ENCODE measurements around the gene CCDC102A. TPM values are rescaled to one million over a fixed set of nuclear protein-coding genes. Genes with fewer than 3 reads are reported as not detected.

Gene CCDC102A
- total RNA-seq, 1 experiment from 2014 or later = 4.1 TPM

GRCh38 chr16:57532266-57532625, 4.1 kb downstream of the CCDC102A start:
- Mint-ChIP-seq H3K4me1 (ENCODE audit: insufficient read depth, unreplicated experiment) (peaks cover 39% of the 10 kb centered on the region), H3K4me3 (ENCODE audit: unreplicated experiment) (no peak overlapping the region), H3K27ac (ENCODE audit: low read depth, unreplicated experiment) (no peak overlapping the region), H3K9me3 (ENCODE audit: unreplicated experiment) (no peaks in the 10 kb centered on the region), H3K36me3 (ENCODE audit: insufficient read depth, unreplicated experiment) (peaks cover 6% of the 10 kb centered on the region), H3K27me3 (ENCODE audit: insufficient read depth, unreplicated experiment) (peaks cover 1% of the 10 kb centered on the region)
- ChIA-PET CTCF (interaction anchor here (1.6 kb wide), 1 partner anchor 12 kb away, joined by 11 read pairs; no protein-coding TSS in a partner anchor), POLR2A (no interaction called here)
- intact Hi-C loops (cut with micrococcal nuclease) = no loop called here
- no peak for TF ChIP-seq CTCF (IDR thresholded peaks at IDR 0.05; ENCODE audit: unreplicated experiment)
- BruUV-seq (replicated peaks) = no TSS peak
- no peak for DNase-seq (ENCODE audit: unreplicated experiment)

- no peaks in the 10 kb centered on the region for H3K9me3 Mint-ChIP-seq (ENCODE audit: unreplicated experiment)
- no peak for DNase-seq (ENCODE audit: unreplicated experiment)
- H3K4me1 Mint-ChIP-seq (ENCODE audit: insufficient read depth, unreplicated experiment) = peaks cover 39% of the 10 kb centered on the region
- H3K4me3 Mint-ChIP-seq (ENCODE audit: unreplicated experiment) = no peak overlapping the region
- CTCF ChIA-PET = interaction anchor here (0.6 to 1.6 kb wide), 2 partner anchors 12 to 265 kb away, joined by 4 to 11 read pairs; no protein-coding TSS in a partner anchor
- intact Hi-C loops (cut with micrococcal nuclease) = no loop called here
- H3K36me3 Mint-ChIP-seq (ENCODE audit: insufficient read depth, unreplicated experiment) = peaks cover 6% of the 10 kb centered on the region
- POLR2A ChIA-PET = interaction anchor here (0.6 kb wide), 1 partner anchor 923 kb away, joined by 4 read pairs; no protein-coding TSS in a partner anchor
- H3K27ac Mint-ChIP-seq (ENCODE audit: low read depth, unreplicated experiment) = no peak overlapping the region
- H3K27me3 Mint-ChIP-seq (ENCODE audit: insufficient read depth, unreplicated experiment) = no peaks in the 10 kb centered on the region
- no TSS peak for BruUV-seq (replicated peaks)
- TF ChIP-seq CTCF (IDR thresholded peaks at IDR 0.05; ENCODE audit: unreplicated experiment) = no peak
These were observed 4.6 kb downstream of the CCDC102A start for GRCh38 chr16:57531635-57532265.

- POLR2A ChIA-PET = interaction anchor here (0.6 kb wide), 1 partner anchor 923 kb away, joined by 4 read pairs; no protein-coding TSS in a partner anchor
- intact Hi-C loops (cut with micrococcal nuclease) = no loop called here
- CTCF ChIA-PET = interaction anchor here (0.6 kb wide), 1 partner anchor 265 kb away, joined by 4 read pairs; no protein-coding TSS in a partner anchor
- Mint-ChIP-seq H3K27me3 (ENCODE audit: insufficient read depth, unreplicated experiment) (no peaks in the 10 kb centered on the region), H3K9me3 (ENCODE audit: unreplicated experiment) (no peaks in the 10 kb centered on the region), H3K27ac (ENCODE audit: low read depth, unreplicated experiment) (no peak overlapping the region), H3K4me1 (ENCODE audit: insufficient read depth, unreplicated experiment) (peaks cover 39% of the 10 kb centered on the region), H3K36me3 (ENCODE audit: insufficient read depth, unreplicated experiment) (peaks cover 6% of the 10 kb centered on the region), H3K4me3 (ENCODE audit: unreplicated experiment) (no peak overlapping the region)
- no TSS peak for BruUV-seq (replicated peaks)
- no peak for TF ChIP-seq CTCF (IDR thresholded peaks at IDR 0.05; ENCODE audit: unreplicated experiment)
- no peak for DNase-seq (ENCODE audit: unreplicated experiment)
These were observed 5.2 kb downstream of the CCDC102A start for GRCh38 chr16:57531253-57531575.

GRCh38 chr16:57530522-57531252, 5.7 kb downstream of the CCDC102A start:
- H3K4me1 Mint-ChIP-seq (ENCODE audit: insufficient read depth, unreplicated experiment) = peaks cover 39% of the 10 kb centered on the region
- intact Hi-C loops (cut with micrococcal nuclease) = no loop called here
- H3K36me3 Mint-ChIP-seq (ENCODE audit: insufficient read depth, unreplicated experiment) = peaks cover 6% of the 10 kb centered on the region
- BruUV-seq (replicated peaks) = no TSS peak
- no peaks in the 10 kb centered on the region for H3K9me3 Mint-ChIP-seq (ENCODE audit: unreplicated experiment)
- no peak overlapping the region for H3K27ac Mint-ChIP-seq (ENCODE audit: low read depth, unreplicated experiment)
- no peak for TF ChIP-seq CTCF (IDR thresholded peaks at IDR 0.05; ENCODE audit: unreplicated experiment)
- H3K27me3 Mint-ChIP-seq (ENCODE audit: insufficient read depth, unreplicated experiment) = no peaks in the 10 kb centered on the region
- H3K4me3 Mint-ChIP-seq (ENCODE audit: unreplicated experiment) = no peak overlapping the region
- DNase-seq (ENCODE audit: unreplicated experiment) = no peak
- POLR2A ChIA-PET = interaction anchor here (0.6 kb wide), 1 partner anchor 924 kb away, joined by 4 read pairs; no protein-coding TSS in a partner anchor
- CTCF ChIA-PET = interaction anchor here (0.5 to 1.0 kb wide), 5 partner anchors 11 to 266 kb away, joined by 3 to 6 read pairs (median 4); no protein-coding TSS in a partner anchor
